Testis (tissue), 3 donors: Measurements from ENCODE around the gene COCH. TPM values are rescaled to one million over a fixed set of nuclear protein-coding genes. Genes with fewer than 3 reads are reported as not detected.

Source experiments
- DNase-seq: peaks from one replicate; pipeline ENCODE4 v3.0.0-alpha.2; 2019
- H3K27ac ChIP-seq, 2 donors: fragments of 200-600 bp; sonication (generic); one replicate each; pipeline ENCODE4 v1.5.1; 2019
- H3K27me3 ChIP-seq: fragments of 200-600 bp; sonication (generic); one replicate; pipeline ENCODE4 v1.5.1; 2019
- H3K36me3 ChIP-seq: fragments of 200-600 bp; sonication (generic); one replicate; pipeline ENCODE4 v1.5.1; 2017; ENCODE audit warnings: low read depth; ENCODE audit errors: missing control alignments
- H3K4me1 ChIP-seq: fragments of 200-600 bp; sonication (generic); one replicate; pipeline ENCODE4 v1.5.1; 2019
- H3K4me3 ChIP-seq, 2 donors: fragments of 200-600 bp; sonication (generic); one replicate each; pipeline ENCODE4 v1.5.1; 2017 to 2019
- H3K9me3 ChIP-seq: fragments of 200-600 bp; sonication (generic); one replicate; pipeline ENCODE4 v1.5.1; 2017
- CTCF ChIP-seq, 3 experiments: fragments of 450-650 bp in 2 of 3; fragments of 200-600 bp in 1 of 3; sonication (generic) in 1 of 3; IDR thresholded peaks; one replicate each; pipeline ENCODE4 v1.5.1; 2016 to 2019; ENCODE audit warnings: antibody characterized with exemption in 3 of 3, mild to moderate bottlenecking in 2 of 3, moderate library complexity in 1 of 3
- POLR2A ChIP-seq: fragments of 450-650 bp; IDR thresholded peaks from one replicate; pipeline ENCODE4 v1.6.1; 2017; ENCODE audit warnings: antibody characterized with exemption, mild to moderate bottlenecking, moderate library complexity
- WGBS, 2 donors: methylation state at CpG; one replicate each; pipeline ENCODE4 v1.1.5; 2018; 5-methylcytosine and 5-hydroxymethylcytosine counted together
- intact Hi-C: fragments of 100-400 bp; cut with DNase I; formaldehyde crosslinking; loops from one replicate; pipeline ENCODE4 v1.15.1; 2023; ENCODE audit warnings: low total_unique reads
- polyA plus RNA-seq: library from polyadenylated mRNA; stranded (reverse); fragments of 350-450 nt; fragmentation: Illumina TruSeq; extraction: RNeasy Lipid Tissue Mini Kit (QIAGEN cat#74804); gene quantifications from one replicate; pipeline ENCODE4 v1.2.3, GENCODE V29; 2014; ENCODE audit warnings: low read depth, low replicate concordance; ENCODE audit not compliant: insufficient read depth
- total RNA-seq, 2 donors: library from RNA; depleted of rRNA; stranded (reverse); fragments of >200 nt; gene quantifications; one replicate each; pipeline ENCODE4 v1.2.3, GENCODE V29; 2016

COCH gene
- total and polyA plus RNA-seq, 3 donors from 2014 or later = 2.2 to 5.0 (median 3.0) TPM

- 89 to 98% methylated on average over 2 of the region's 2 CpGs for WGBS, 2 donors
- DNase-seq = no peak
- Histone ChIP-seq H3K4me1 (no peaks in the 10 kb centered on the region), H3K4me3 (no peak overlapping the region), H3K9me3 (no peaks in the 10 kb centered on the region), H3K36me3 (no peaks in the 10 kb centered on the region), H3K27ac (no peak overlapping the region), H3K27me3 (no peaks in the 10 kb centered on the region)
- intact Hi-C loops = no loop called here
- TF ChIP-seq POLR2A (no peak), CTCF (IDR thresholded peaks at IDR 0.05) (no peak)
Measured at GRCh38 chr14:30938617-30939016, 64.3 kb downstream of the COCH start.

Other genes starting within 250 kb of the COCH start
- 10 to 100 TPM; 18.9 to 21.5 TPM for gene AP4S1, start 151.1 kb downstream of the COCH start, total RNA-seq
- gene AP4S1, start 151.1 kb downstream of the COCH start, polyA plus RNA-seq = 41.8 TPM
- gene STRN3, start 151.8 kb downstream of the COCH start, total RNA-seq = 10 to 100 TPM; 60.1 to 65.2 TPM
- gene STRN3, start 151.8 kb downstream of the COCH start, polyA plus RNA-seq = 35.1 TPM